Stimulated activated CD4-positive, alpha-beta T cell treated with anti-CD3 and anti-CD28 coated beads, Interleukin-1b, Interleukin-23, amount 100 ng/mL, for 24 hours (primary cell): ENCODE results near the gene SEPTIN10.

Experiments used
- DNase-seq, 4 experiments: peaks; one replicate each; pipeline ENCODE4 v3.0.0-alpha.2; 2020; ENCODE audit warnings: low read depth in 4 of 4, low spot score in 1 of 4

Gene SEPTIN10

GRCh38 chr2:109501461-109501860, 112.3 kb downstream of the SEPTIN10 start:
- no peak for DNase-seq

- no peak for DNase-seq
Observed at GRCh38 chr2:109500910-109501309, 112.9 kb downstream of the SEPTIN10 start.

GRCh38 chr2:109499566-109499965, 114.2 kb downstream of the SEPTIN10 start:
- DNase-seq = no peak

GRCh38 chr2:109498906-109499305, 114.9 kb downstream of the SEPTIN10 start:
- DNase-seq = no peak

- DNase-seq = no peak
Observed at GRCh38 chr2:109497911-109498870, 115.6 kb downstream of the SEPTIN10 start.

GRCh38 chr2:109497463-109497862, 116.3 kb downstream of the SEPTIN10 start:
- no peak for DNase-seq

GRCh38 chr2:109494351-109494750, 119.4 kb downstream of the SEPTIN10 start:
- DNase-seq = no peak

GRCh38 chr2:109493176-109493935, 120.4 kb downstream of the SEPTIN10 start:
- DNase-seq = no peak
